H9 (cell line): ENCODE data around the gene GALC. TPM values are rescaled to one million over a fixed set of nuclear protein-coding genes. Genes with fewer than 3 reads are reported as not detected.

ENCODE experiments used
- DNase-seq: peaks from one replicate; pipeline ENCODE4 v3.0.0-alpha.2; 2017
- H2AFZ ChIP-seq: one replicate; pipeline ENCODE4 v1.6.1; 2013; ENCODE audit warnings: mild to moderate bottlenecking, low read length, control low read depth, moderate library complexity
- H2AK5ac ChIP-seq: 2 replicates; pipeline ENCODE4 v1.6.1; 2013; ENCODE audit warnings: low read length, control low read depth, mixed read lengths; ENCODE audit not compliant: insufficient read length
- H2BK120ac ChIP-seq: one replicate; pipeline ENCODE4 v1.6.1; 2013; ENCODE audit warnings: low read depth, mild to moderate bottlenecking, low read length, control low read depth, inconsistent platforms; ENCODE audit not compliant: poor library complexity, severe bottlenecking
- H2BK12ac ChIP-seq: 2 replicates; pipeline ENCODE4 v1.6.1; 2013; ENCODE audit warnings: low read length, control low read depth, mixed read lengths, low read depth; ENCODE audit not compliant: insufficient read length
- H2BK15ac ChIP-seq: 2 replicates; pipeline ENCODE4 v1.6.1; 2013; ENCODE audit warnings: low read depth, low read length, control low read depth
- H2BK20ac ChIP-seq: one replicate; pipeline ENCODE4 v1.6.1; 2013; ENCODE audit warnings: low read depth, mild to moderate bottlenecking, low read length, control low read depth, inconsistent platforms; ENCODE audit not compliant: poor library complexity, severe bottlenecking
- H2BK5ac ChIP-seq: 2 replicates; pipeline ENCODE4 v1.6.1; 2013; ENCODE audit warnings: low read length, control low read depth, mixed read lengths; ENCODE audit not compliant: insufficient read length
- H3K14ac ChIP-seq: 2 replicates; pipeline ENCODE4 v1.6.1; 2013; ENCODE audit warnings: low read length, control low read depth; ENCODE audit not compliant: insufficient read depth
- H3K18ac ChIP-seq: 2 replicates; pipeline ENCODE4 v1.6.1; 2013; ENCODE audit warnings: low read depth, mild to moderate bottlenecking, mixed read lengths, low read length, control low read depth; ENCODE audit not compliant: insufficient read length
- H3K23ac ChIP-seq: 2 replicates; pipeline ENCODE4 v1.6.1; 2013; ENCODE audit warnings: low read length, control low read depth, mixed read lengths, low read depth; ENCODE audit not compliant: insufficient read length
- H3K23me2 ChIP-seq: 2 replicates; pipeline ENCODE4 v1.6.1; 2013; ENCODE audit warnings: low read depth, mild to moderate bottlenecking, mixed read lengths, low read length, control low read depth; ENCODE audit not compliant: insufficient read length, poor library complexity, severe bottlenecking
- H3K27ac ChIP-seq: 2 replicates; pipeline ENCODE4 v1.5.1; 2013; ENCODE audit warnings: low read length, control low read depth, mixed read lengths, low read depth; ENCODE audit not compliant: insufficient read length
- H3K27me3 ChIP-seq: 2 replicates; pipeline ENCODE4 v1.6.1; 2013; ENCODE audit warnings: low read length, control low read depth, inconsistent platforms; ENCODE audit not compliant: insufficient read depth
- H3K4ac ChIP-seq: 2 replicates; pipeline ENCODE4 v1.6.1; 2013; ENCODE audit warnings: low read depth, mild to moderate bottlenecking, control low read depth, inconsistent platforms, low read length, moderate library complexity
- H3K4me1 ChIP-seq: 2 replicates; pipeline ENCODE4 v1.6.1; 2013; ENCODE audit warnings: low read length, control low read depth, inconsistent platforms; ENCODE audit not compliant: insufficient read depth
- H3K4me2 ChIP-seq: 2 replicates; pipeline ENCODE4 v1.6.1; 2013; ENCODE audit warnings: low read length, control low read depth, mixed read lengths; ENCODE audit not compliant: insufficient read length, insufficient read depth
- H3K56ac ChIP-seq: 2 replicates; pipeline ENCODE4 v1.6.1; 2013; ENCODE audit warnings: low read depth, mild to moderate bottlenecking, mixed read lengths, low read length, control low read depth; ENCODE audit not compliant: insufficient read length
- H3K79me1 ChIP-seq: 2 replicates; pipeline ENCODE4 v1.6.1; 2013; ENCODE audit warnings: low read depth, mild to moderate bottlenecking, moderate library complexity, low read length, control low read depth, inconsistent platforms; ENCODE audit not compliant: insufficient read depth, poor library complexity, severe bottlenecking
- H3K79me2 ChIP-seq: 2 replicates; pipeline ENCODE4 v1.6.1; 2013; ENCODE audit warnings: low read length, control low read depth, inconsistent platforms; ENCODE audit not compliant: insufficient read depth
- H3K9ac ChIP-seq: 2 replicates; pipeline ENCODE4 v1.6.1; 2013; ENCODE audit warnings: low read length, control low read depth, mixed read lengths; ENCODE audit not compliant: insufficient read length; ENCODE audit errors: extremely low read depth
- H3K9me3 ChIP-seq: one replicate; pipeline ENCODE4 v1.6.1; 2013; ENCODE audit warnings: low read depth, low read length, inconsistent platforms; ENCODE audit not compliant: control insufficient read depth
- H3T11ph ChIP-seq: one replicate; pipeline ENCODE4 v1.6.1; 2013; ENCODE audit warnings: mild to moderate bottlenecking, low read length, control low read depth, inconsistent platforms
- H4K20me1 ChIP-seq: one replicate; pipeline ENCODE4 v1.6.1; 2013; ENCODE audit not compliant: control insufficient read depth, insufficient read length, insufficient read depth
- H4K5ac ChIP-seq: 2 replicates; pipeline ENCODE4 v1.6.1; 2013; ENCODE audit warnings: low read depth, mild to moderate bottlenecking, mixed read lengths, low read length, control low read depth; ENCODE audit not compliant: insufficient read length
- H4K8ac ChIP-seq: replicated peaks from 2 replicates; pipeline ENCODE4 v1.6.1; 2013; ENCODE audit warnings: low read length, control low read depth, mixed read lengths, low read depth; ENCODE audit not compliant: insufficient read length
- H4K91ac ChIP-seq: 2 replicates; pipeline ENCODE4 v1.6.1; 2013; ENCODE audit warnings: low read depth, mild to moderate bottlenecking, moderate library complexity, mixed read lengths, low read length, control low read depth; ENCODE audit not compliant: insufficient read length
- H3K27ac Mint-ChIP-seq, 3 experiments: 2 replicates in 2 of 3; 3 replicates in 1 of 3; pipeline ENCODE4 v1.8.0; 2020 to 2021; ENCODE audit warnings: mixed read lengths in 3 of 3, mild to moderate bottlenecking in 1 of 3, moderate library complexity in 1 of 3
- H3K27me3 Mint-ChIP-seq: 2 replicates; pipeline ENCODE4 v1.8.0; 2021; ENCODE audit warnings: low read depth, mild to moderate bottlenecking, moderate library complexity, mixed read lengths
- H3K36me3 Mint-ChIP-seq, 3 experiments: 2 replicates in 2 of 3; 3 replicates in 1 of 3; pipeline ENCODE4 v1.8.0; 2020 to 2021; ENCODE audit warnings: low read depth in 3 of 3, mixed read lengths in 3 of 3; ENCODE audit not compliant: insufficient read depth in 1 of 3
- H3K4me1 Mint-ChIP-seq, 2 experiments: 2 replicates each; pipeline ENCODE4 v1.8.0; 2020; ENCODE audit warnings: mixed read lengths in 2 of 2
- H3K4me3 Mint-ChIP-seq, 2 experiments: 2 replicates in 1 of 2; 3 replicates in 1 of 2; pipeline ENCODE4 v1.8.0; 2020 to 2021; ENCODE audit warnings: mild to moderate bottlenecking in 2 of 2, mixed read lengths in 2 of 2, moderate library complexity in 1 of 2
- H3K9me3 Mint-ChIP-seq, 2 experiments: 2 replicates in 1 of 2; 3 replicates in 1 of 2; pipeline ENCODE4 v1.8.0; 2020; ENCODE audit warnings: mild to moderate bottlenecking in 2 of 2, mixed read lengths in 2 of 2, moderate library complexity in 1 of 2
- CTCF ChIP-seq: fragments of 200-600 bp; sonication (generic); conservative IDR thresholded peaks from 3 replicates; pipeline ENCODE4 v1.8.0; 2021; ENCODE audit warnings: antibody characterized with exemption, mild to moderate bottlenecking
- WGBS: extraction: QIAGEN DNeasy Blood & Tissue Kit; methylation state at CpG from one replicate; pipeline ENCODE4 v1.1.7; 2013; ENCODE audit warnings: missing lambda C conversion rate, low lambda C conversion rate, mixed read lengths; ENCODE audit not compliant: insufficient read length; ENCODE audit errors: extremely low coverage; 5-methylcytosine and 5-hydroxymethylcytosine counted together
- total RNA-seq: library from RNA; stranded (reverse); gene quantifications from 2 replicates; pipeline ENCODE4 v1.2.1, GENCODE V29; 2021

Gene GALC
- total RNA-seq, 1 experiment from 2014 or later: 12.4 TPM

DNA sequence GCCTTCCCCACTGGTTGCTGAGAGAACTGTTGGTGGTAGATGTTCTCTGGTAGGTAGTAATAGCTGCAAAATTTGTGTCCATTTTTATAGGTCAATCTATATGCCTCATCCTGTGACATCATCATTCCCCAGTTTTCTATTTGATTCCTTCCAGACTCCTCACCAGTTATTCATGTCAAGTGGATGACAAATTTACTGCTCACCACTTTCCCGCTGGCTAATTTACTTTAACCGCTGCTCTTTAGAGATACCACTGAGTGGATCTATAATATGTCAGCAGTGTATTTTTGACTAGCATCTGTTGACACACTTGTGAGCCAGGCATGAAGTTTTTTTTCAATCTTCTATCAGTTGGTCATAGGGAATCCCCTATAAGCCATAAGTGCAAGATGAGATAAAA is 36.5 kb upstream of the GALC start:
- Histone ChIP-seq H3K4me1 (no peaks in the 10 kb centered on the region), H4K91ac (no peak overlapping the region), H2BK120ac (no peak overlapping the region), H3K27me3 (no peaks in the 10 kb centered on the region), H3K9ac (no peak overlapping the region), H3K18ac (no peak overlapping the region), H2BK15ac (no peak overlapping the region), H4K20me1 (no peaks in the 10 kb centered on the region), H3K56ac (no peak overlapping the region), H3K79me1 (no peaks in the 10 kb centered on the region), H3T11ph (no peak overlapping the region), H2BK5ac (no peak overlapping the region), H4K5ac (no peak overlapping the region), H2BK12ac (no peak overlapping the region), H3K23me2 (no peaks in the 10 kb centered on the region), H3K4ac (no peak overlapping the region), H3K79me2 (no peaks in the 10 kb centered on the region), H2BK20ac (no peak overlapping the region), H3K14ac (no peak overlapping the region), H3K4me2 (no peak overlapping the region), H2AK5ac (no peak overlapping the region), H3K9me3 (no peaks in the 10 kb centered on the region), H4K8ac (no peak overlapping the region), H3K23ac (no peak overlapping the region), H2AFZ (no peak overlapping the region), H3K27ac (no peak overlapping the region)
- no peak overlapping the region for H3K27ac Mint-ChIP-seq
- WGBS: no CpG with 5 or more reads among the region's 2 CpGs
- no peaks in the 10 kb centered on the region for H3K9me3 Mint-ChIP-seq
- no peaks in the 10 kb centered on the region for H3K27me3 Mint-ChIP-seq
- H3K36me3 Mint-ChIP-seq: no peaks in the 10 kb centered on the region; a peak in 1 of 7 replicates
- no peak overlapping the region for H3K4me3 Mint-ChIP-seq
- no peak for TF ChIP-seq CTCF
- DNase-seq: no peak
- peaks cover 5 to 6% of the 10 kb centered on the region in 2 experiments; a peak in 3 of 4 replicates for H3K4me1 Mint-ChIP-seq
